Mononuclear cell (primary cell): ENCODE measurements around the gene FLNB. TPM values are rescaled to one million over a fixed set of nuclear protein-coding genes. Genes with fewer than 3 reads are reported as not detected.

Source experiments
- H3K27me3 ChIP-seq: 2 replicates; pipeline ENCODE4 v1.6.0; 2011; ENCODE audit warnings: low read length, control low read depth; ENCODE audit not compliant: insufficient read depth
- H3K4me1 ChIP-seq: 2 replicates; pipeline ENCODE4 v1.5.1; 2011; ENCODE audit warnings: mild to moderate bottlenecking, low read length, control low read depth; ENCODE audit not compliant: insufficient read depth
- H3K4me3 ChIP-seq: 2 replicates; pipeline ENCODE4 v1.5.1; 2011; ENCODE audit warnings: mild to moderate bottlenecking, low read length, moderate library complexity
- H3K9me3 ChIP-seq: 2 replicates; pipeline ENCODE4 v1.5.1; 2011; ENCODE audit warnings: low read depth, mild to moderate bottlenecking, control low read depth, low read length
- total RNA-seq: library from RNA; depleted of rRNA; stranded (reverse); fragments of >200 nt; gene quantifications from one replicate; pipeline ENCODE4 v1.2.3, GENCODE V29; 2012

The FLNB gene
- total RNA-seq, 1 donor: 29.1 TPM

DNA sequence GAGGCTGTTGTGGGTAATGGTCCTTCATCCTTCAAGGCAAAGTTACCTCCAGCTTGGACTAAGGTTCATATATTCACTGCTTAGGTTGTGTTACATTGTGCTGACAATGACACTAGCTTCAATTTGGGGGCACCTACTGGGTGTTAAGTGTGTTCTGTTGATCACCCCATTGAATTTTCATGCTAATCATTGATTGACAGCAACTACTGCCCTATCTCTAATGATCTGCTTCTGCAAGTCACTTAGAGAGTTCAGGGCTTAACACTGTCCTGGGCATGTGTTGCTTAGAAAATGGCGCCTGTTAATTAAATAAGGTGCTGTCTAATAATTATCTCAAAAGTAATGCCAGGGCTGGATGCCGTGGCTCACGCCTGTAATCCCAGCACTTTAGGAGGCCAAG lies 3.4 kb downstream of the FLNB start:
- Histone ChIP-seq H3K4me1 (peaks cover 35% of the 10 kb centered on the region), H3K9me3 (no peaks in the 10 kb centered on the region), H3K4me3 (no peak overlapping the region), H3K27me3 (no peaks in the 10 kb centered on the region)

DNA sequence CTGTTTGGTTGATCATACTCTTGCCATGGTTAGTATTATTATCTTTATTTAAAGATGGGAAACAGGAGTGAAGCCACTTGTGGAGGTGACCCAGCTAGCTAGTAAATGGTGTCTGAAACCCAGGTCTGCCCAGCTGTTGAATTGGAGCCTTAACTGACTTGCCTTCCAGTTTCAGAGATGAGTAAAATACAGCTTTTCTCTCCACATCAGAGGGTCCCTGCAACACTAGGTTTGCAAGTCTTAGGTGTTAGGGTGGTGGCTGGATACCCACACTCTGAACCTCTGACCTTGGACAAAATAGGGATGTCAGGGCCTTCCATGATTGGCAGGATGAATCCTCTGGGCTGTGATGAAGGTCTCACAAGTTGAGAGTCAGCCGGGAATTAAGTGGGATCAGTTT lies 4.1 kb downstream of the FLNB start:
- Histone ChIP-seq H3K27me3 (no peaks in the 10 kb centered on the region), H3K9me3 (no peaks in the 10 kb centered on the region), H3K4me1 (peaks cover 35% of the 10 kb centered on the region), H3K4me3 (no peak overlapping the region)

DNA sequence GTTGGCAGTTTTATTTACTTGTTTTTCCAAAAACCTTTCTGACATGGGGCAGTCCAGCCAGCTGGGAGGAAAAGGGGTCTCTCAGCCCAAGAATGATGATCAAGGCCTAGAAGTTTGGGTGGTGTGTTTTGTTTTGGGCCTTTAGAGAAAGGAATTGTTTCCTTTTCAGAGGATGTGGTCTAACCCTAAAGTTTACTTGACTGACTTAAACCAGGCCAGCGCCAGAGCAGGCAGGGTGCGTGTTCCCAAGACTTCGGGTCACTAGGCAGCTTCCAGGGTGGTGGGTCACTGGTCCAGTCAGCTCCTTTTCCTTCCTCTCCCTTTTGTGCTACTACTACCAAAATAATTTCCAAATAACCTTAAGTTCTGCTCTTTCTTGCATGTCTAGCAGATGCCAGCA lies 4.9 kb downstream of the FLNB start:
- peaks cover 39% of the 10 kb centered on the region for H3K4me1 ChIP-seq
- H3K9me3 ChIP-seq: no peaks in the 10 kb centered on the region
- H3K4me3 ChIP-seq: no peak overlapping the region
- no peaks in the 10 kb centered on the region for H3K27me3 ChIP-seq

DNA sequence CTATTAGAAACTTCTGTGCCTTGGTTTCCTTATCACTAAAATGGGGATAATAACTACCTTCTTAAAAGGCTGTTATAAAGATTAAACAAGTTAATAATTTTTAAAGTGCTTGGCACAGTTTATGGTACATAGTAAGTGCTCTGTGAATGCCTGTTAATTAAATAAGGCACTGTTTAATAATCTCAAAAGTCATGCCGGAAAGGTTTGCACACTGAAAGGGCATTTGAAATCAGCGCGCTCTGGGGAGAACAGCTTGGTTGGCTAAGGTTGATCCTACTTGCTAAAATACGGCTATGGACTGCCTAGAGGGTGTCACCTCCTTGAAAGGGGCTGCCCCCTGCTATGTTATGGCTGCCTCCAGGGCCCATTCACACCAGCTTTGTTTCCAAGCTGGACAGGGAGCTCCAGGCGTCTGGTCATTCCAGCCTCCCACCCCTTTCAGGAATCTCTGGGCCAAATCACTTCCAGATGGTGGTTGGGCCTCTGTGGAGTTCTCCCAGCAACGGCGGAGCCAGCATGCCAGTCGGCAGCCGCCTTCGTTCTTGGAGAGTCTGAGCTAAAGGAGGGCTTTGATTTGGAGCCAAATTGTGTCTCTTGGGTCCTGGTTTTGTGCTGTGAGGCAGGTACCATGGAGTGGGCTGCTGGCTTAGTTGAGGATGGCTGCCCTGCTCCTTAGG lies 5.9 kb downstream of the FLNB start:
- Histone ChIP-seq H3K4me3 (no peak overlapping the region), H3K4me1 (peaks cover 37% of the 10 kb centered on the region), H3K27me3 (no peaks in the 10 kb centered on the region), H3K9me3 (no peaks in the 10 kb centered on the region)

DNA sequence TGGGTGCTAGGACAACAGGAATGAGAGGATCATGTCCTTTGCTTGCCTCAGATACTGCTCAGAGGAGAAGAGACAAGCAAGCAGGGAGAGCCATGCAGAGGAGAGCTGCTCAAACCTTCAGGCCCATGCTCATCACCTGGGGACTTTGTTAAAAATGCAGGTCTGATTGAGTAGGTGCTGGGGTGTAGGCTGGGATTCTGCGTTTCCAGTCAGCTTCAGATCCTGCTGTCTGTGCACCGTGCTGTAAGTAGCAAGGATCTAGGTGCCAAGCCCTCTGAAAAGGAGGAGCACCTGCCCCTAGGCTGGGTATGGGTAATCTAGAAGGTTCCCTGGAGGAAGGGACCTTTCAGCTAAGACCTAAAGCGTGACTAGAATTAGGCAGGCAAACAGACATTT lies 7.3 kb downstream of the FLNB start:
- H3K9me3 ChIP-seq: no peaks in the 10 kb centered on the region
- no peak overlapping the region for H3K4me3 ChIP-seq
- H3K4me1 ChIP-seq: peaks cover 23% of the 10 kb centered on the region
- no peaks in the 10 kb centered on the region for H3K27me3 ChIP-seq

DNA sequence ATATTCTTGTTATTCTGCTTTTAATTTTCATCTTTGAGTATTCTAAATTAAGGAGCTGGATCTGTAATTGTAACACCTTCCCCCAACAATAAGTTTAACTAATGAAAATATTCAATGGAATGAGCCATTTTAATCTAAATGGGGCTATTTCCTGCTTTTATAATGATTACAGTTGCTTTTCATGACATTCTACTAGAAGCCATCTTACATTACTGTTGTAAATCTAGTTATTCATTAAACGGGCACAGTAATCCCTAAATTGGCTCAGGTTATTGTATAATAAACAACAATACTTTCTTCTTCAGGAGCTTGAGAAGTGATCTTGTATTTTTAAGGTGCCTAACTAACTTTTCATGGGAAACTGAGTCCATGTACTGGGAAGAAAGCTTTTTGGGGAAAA lies 8.5 kb downstream of the FLNB start:
- Histone ChIP-seq H3K4me3 (no peak overlapping the region), H3K27me3 (no peaks in the 10 kb centered on the region), H3K9me3 (no peaks in the 10 kb centered on the region), H3K4me1 (peaks cover 14% of the 10 kb centered on the region)

DNA sequence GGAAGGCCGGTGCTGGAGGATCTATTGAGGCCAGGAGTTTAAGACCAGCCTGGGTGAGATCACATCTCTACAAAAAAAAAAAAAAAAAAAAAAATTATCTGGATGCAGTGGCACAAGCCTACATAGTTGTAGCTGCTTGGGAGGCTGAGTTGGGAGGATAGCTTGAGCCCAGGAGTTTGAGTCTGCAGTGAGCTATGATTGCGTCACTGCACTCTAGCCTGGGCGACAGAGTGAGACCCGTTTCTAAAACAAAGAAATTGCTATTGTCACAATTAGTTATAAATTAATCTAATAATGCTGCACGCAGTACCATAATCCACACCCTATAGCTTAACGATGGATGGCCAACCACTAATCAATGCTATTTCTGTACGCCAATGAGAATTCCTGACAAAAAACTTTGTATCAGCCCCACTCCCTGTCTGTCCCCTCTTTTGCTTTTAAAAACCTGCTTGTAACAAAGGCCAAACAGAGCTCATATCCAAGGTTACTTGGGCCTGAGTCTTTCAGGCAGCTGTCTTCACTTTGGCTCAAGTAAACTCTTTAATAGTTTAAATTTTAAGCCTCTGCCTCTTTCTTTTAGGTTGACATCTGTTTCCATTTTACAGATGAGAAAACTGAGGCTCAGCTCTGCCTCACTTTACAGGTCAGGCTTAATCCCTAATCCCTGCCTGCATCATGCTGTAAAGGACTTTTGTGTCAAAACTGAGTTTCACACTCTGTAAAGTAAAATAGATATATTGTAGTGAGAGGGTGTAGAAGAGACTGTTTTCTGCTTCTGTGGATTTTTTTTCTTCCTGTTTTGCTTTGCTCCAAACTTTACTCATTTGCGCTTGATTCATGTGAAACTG lies 10.9 kb downstream of the FLNB start:
- no peaks in the 10 kb centered on the region for H3K9me3 ChIP-seq
- no peak overlapping the region for H3K4me3 ChIP-seq
- peaks cover 7% of the 10 kb centered on the region for H3K4me1 ChIP-seq
- no peaks in the 10 kb centered on the region for H3K27me3 ChIP-seq

DNA sequence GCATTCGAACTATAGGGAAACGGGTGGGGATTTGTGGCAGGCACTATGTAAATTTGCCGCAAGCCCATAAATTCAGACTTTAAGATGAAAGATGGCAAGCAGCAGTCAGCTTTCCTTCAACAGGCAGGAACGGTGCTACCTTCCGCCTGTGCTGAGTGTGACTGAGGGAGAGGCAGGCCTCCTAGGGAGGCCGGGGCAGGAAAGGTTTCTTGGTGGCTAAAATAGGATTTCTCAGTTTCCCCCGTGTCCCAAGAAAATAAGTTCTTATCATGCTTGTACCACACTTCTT lies 12.5 kb downstream of the FLNB start:
- no peak overlapping the region for H3K4me3 ChIP-seq
- peaks cover 7% of the 10 kb centered on the region for H3K4me1 ChIP-seq
- no peaks in the 10 kb centered on the region for H3K27me3 ChIP-seq
- H3K9me3 ChIP-seq: no peaks in the 10 kb centered on the region

DNA sequence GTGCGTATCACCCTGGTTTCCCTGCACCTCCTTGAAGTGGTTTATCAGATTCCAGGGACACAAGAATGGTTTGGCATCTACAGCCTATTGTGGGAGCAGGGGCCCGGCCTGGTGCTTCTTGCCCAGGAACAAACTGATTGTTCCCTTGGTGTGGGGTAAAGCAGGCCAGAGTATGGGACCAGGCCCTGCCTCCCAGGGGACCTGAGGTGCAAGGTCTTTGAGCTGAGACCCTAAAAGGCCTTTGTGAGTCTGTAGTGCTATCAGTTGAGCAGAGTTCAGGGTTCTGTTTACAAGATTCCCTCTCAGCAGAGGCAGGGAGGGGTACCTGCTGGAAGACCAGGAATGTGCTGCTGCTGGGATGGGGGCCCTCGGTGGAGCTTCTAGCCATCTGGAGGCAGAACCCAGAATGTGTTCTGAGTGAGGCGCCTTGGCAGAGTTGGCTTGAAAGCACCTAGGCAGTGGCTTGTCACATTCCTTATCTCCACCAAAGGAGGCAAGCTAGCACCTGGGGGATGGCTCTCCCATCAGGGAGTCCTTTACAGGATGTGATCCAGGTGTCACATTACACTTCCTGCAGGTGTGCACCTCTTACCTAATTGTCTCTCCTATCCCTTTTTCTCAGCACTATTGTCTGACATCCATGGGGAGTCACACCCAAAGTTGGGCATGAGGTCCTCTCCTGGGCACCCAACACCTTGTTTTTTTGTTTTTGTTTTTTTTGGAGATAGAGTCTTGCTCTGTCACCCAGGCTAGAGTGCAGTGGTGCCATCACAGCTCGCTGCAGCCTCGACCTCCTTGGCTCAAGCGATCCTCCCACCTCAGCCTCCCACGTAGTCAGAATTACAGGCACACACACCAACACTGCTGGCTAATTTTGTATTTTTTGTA lies 13.1 kb downstream of the FLNB start:
- H3K4me1 ChIP-seq: peaks cover 7% of the 10 kb centered on the region
- H3K27me3 ChIP-seq: no peaks in the 10 kb centered on the region
- no peak overlapping the region for H3K4me3 ChIP-seq
- H3K9me3 ChIP-seq: no peaks in the 10 kb centered on the region

DNA sequence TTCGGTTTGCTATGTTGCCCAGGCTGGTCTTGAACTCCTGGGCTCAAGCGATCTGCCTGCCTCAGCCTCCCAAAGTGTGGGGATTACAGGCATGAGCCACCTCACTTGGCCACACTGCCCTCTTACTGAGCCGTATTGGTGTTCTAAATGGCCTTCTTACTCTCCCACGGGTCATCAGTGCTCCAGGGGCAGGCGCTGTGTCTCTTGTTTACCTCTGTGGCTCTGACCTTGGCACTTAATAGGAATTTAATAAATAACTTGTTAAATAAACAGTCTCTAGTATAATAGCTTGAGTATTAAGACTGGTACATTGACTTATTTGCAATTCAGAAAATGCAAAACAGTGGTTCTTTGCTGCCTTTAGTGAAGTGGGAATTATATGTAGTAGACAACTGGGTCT lies 13.7 kb downstream of the FLNB start:
- Histone ChIP-seq H3K9me3 (no peaks in the 10 kb centered on the region), H3K4me1 (peaks cover 7% of the 10 kb centered on the region), H3K4me3 (no peak overlapping the region), H3K27me3 (no peaks in the 10 kb centered on the region)

DNA sequence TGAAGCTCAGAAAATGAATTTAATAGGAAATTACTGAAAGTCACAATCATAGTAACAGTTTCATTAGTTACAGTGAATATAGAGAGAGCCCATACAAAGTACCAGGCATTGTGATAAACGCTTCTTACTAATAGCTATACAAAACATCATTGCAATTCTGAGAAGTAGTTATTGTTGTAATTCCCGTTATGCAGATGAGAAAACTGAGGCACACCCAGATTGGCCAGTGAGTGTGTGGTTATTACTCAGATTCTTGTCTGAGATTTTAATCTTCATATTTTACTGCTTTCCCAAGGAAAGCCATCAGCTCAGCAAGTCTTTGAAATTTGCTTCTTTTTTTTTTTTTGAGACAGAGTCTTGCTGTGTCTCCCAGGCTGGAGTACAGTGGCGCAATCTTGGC lies 14.3 kb downstream of the FLNB start:
- Histone ChIP-seq H3K27me3 (no peaks in the 10 kb centered on the region), H3K9me3 (no peaks in the 10 kb centered on the region), H3K4me1 (peaks cover 7% of the 10 kb centered on the region), H3K4me3 (no peak overlapping the region)

DNA sequence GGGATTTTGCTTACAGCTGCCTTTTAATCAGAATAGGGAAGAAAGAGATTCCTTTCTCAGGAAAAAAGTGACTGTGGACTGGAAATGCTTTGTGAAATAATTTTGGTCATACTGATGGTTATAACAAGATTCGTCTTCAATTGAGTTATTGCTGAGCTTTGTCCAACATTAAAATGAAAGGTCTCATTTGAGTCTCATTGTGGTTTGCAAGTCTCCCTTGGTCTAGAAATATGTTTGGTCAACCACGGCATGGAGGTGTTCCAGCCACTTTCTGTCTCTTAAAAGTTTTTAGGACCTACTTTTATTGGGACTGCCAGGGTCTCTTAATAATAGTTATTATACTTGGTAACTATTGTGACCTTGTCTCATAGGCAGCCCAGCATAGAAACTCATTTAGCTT lies 15.3 kb downstream of the FLNB start:
- Histone ChIP-seq H3K27me3 (no peaks in the 10 kb centered on the region), H3K4me3 (no peak overlapping the region), H3K4me1 (no peaks in the 10 kb centered on the region), H3K9me3 (no peaks in the 10 kb centered on the region)

DNA sequence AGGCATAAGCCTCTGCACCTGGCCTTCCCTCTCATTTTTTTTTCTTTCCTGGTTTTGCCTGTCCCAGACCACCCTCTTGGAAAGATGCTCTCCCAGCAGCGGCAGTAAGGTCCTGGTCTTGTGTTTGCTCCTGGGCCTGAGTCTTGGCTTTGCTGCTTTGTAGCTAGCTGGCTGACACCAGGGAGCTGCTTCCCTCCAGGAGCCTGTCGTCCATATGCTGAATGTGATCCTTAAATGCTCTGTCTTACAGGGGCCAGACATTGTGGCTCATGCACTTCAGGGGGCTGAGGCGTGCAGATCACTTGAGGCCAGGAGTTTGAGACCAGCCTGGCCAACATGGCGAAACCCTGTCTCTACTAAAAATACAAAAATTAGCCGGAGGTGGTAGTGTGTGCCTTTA lies 17.2 kb downstream of the FLNB start:
- Histone ChIP-seq H3K27me3 (no peaks in the 10 kb centered on the region), H3K4me3 (no peak overlapping the region), H3K9me3 (no peaks in the 10 kb centered on the region), H3K4me1 (no peaks in the 10 kb centered on the region)

DNA sequence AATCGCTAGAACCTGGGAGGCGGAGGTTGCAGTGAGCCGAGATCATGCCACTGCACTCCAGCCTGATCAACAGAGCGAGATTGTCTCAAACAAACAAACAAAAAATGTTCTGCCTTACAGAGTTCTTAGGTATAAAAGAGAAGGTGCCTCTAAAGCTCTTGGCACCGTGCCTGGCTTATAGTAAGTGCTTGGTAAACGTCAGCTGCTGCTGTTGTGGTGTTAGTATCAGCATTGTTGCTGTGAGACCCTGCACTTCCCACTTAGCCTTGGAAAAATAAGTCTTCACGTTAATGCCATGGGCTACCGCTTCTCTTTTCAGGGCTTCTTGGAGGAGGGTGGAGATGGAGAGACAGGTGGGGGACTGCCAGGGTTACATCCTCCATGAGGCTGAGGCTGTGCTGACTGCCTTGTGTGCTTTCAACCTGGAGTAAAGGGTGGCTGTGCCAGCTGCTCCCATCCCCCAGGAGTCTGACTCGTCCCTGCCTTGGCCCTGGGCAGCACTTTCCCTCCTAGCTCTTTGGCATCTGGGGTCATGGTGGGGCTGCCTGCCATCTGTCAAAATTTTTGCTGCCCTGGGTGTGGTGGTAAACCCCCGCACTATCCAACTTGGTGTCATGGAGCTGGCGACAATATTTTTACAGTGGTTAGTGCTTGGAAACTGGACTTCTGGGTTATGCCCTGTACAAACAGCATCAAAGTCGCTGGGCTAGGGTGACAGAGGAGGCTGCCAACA lies 17.8 kb downstream of the FLNB start:
- Histone ChIP-seq H3K4me3 (no peak overlapping the region), H3K9me3 (no peaks in the 10 kb centered on the region), H3K4me1 (no peaks in the 10 kb centered on the region), H3K27me3 (no peaks in the 10 kb centered on the region)

DNA sequence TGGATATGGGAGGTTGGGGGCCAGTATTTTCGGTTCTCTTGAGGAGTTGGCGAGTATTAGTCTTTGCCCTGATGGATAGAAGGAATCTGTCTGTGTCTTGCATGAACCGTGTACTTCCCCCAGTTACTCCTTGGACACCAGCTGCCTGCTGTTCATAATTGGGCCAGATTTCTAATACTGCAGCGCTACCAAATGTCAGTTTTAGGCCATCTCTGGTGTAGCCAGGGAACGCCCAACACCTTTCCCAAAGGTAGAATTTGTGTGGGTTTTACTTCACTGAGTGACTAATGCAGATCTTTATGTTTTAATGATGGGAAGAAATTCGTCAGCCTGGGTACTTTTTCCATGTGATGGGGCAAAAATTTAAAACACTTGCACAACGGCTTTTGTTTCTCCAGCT lies 18.4 kb downstream of the FLNB start:
- no peaks in the 10 kb centered on the region for H3K27me3 ChIP-seq
- no peaks in the 10 kb centered on the region for H3K4me1 ChIP-seq
- no peaks in the 10 kb centered on the region for H3K9me3 ChIP-seq
- H3K4me3 ChIP-seq: no peak overlapping the region
